CD4-positive, alpha-beta T cell treated with Interleukin-6 at 100 ng/mL for 8 hours (primary cell): Measurements from ENCODE around the gene ELAVL4.

Source experiments
- DNase-seq: peaks from one replicate; pipeline ENCODE4 v3.0.0-alpha.2; 2020; ENCODE audit warnings: mixed read lengths, low spot score

The ELAVL4 gene

GRCh38 chr1:50108497-50109059, at the start of gene ELAVL4:
Gene ELAVL4, plus strand, starts transcription at chr1:50108920. Its CDS starts 270 bp downstream, at chr1:50109190.
- DNase-seq = no peak

- DNase-seq = no peak
Observed at GRCh38 chr1:50060279-50060678, 48.4 kb upstream of the ELAVL4 start.

GRCh38 chr1:50066806-50067205, 41.9 kb upstream of the ELAVL4 start:
- no peak for DNase-seq

- no peak for DNase-seq
Observed at GRCh38 chr1:50074931-50075330, 33.8 kb upstream of the ELAVL4 start.

GRCh38 chr1:50077273-50077672, 31.4 kb upstream of the ELAVL4 start:
- no peak for DNase-seq

GRCh38 chr1:50080904-50081586, 27.7 kb upstream of the ELAVL4 start:
- no peak for DNase-seq

GRCh38 chr1:50084389-50084788, 24.3 kb upstream of the ELAVL4 start:
- no peak for DNase-seq

- no peak for DNase-seq
Observed at GRCh38 chr1:50091068-50091467, 17.7 kb upstream of the ELAVL4 start.

- DNase-seq = no peak
Observed at GRCh38 chr1:50095716-50096115, 13.0 kb upstream of the ELAVL4 start.

GRCh38 chr1:50097021-50097679, 11.6 kb upstream of the ELAVL4 start:
- no peak for DNase-seq

- no peak for DNase-seq
Observed at GRCh38 chr1:50097791-50098190, 10.9 kb upstream of the ELAVL4 start.

- no peak for DNase-seq
Observed at GRCh38 chr1:50098591-50099021, 10.1 kb upstream of the ELAVL4 start.

- no peak for DNase-seq
Observed at GRCh38 chr1:50099654-50100053, 9.1 kb upstream of the ELAVL4 start.

GRCh38 chr1:50103615-50104081, 5.1 kb upstream of the ELAVL4 start:
- no peak for DNase-seq

GRCh38 chr1:50105433-50105832, 3.3 kb upstream of the ELAVL4 start:
- DNase-seq = no peak

- DNase-seq = no peak
Observed at GRCh38 chr1:50106095-50106761, 2.5 kb upstream of the ELAVL4 start.

GRCh38 chr1:50109116-50109515, 396 bp downstream of the ELAVL4 start:
- no peak for DNase-seq

GRCh38 chr1:50109647-50110075, 941 bp downstream of the ELAVL4 start:
- no peak for DNase-seq

- no peak for DNase-seq
Observed at GRCh38 chr1:50110151-50110550, 1.4 kb downstream of the ELAVL4 start.

GRCh38 chr1:50110656-50111055, 1.9 kb downstream of the ELAVL4 start:
- no peak for DNase-seq

- DNase-seq = no peak
Observed at GRCh38 chr1:50111503-50111902, 2.8 kb downstream of the ELAVL4 start.

GRCh38 chr1:50112193-50112592, 3.5 kb downstream of the ELAVL4 start:
- DNase-seq = no peak

- DNase-seq = no peak
Observed at GRCh38 chr1:50123071-50123470, 14.4 kb downstream of the ELAVL4 start.
